ENCODE data around the gene RPL11.
A peak's percentile ranks its signal among the peaks of the same experiment; 100 is the strongest.

The RPL11 gene

GRCh38 chr1:23696335-23696989, 4.9 kb downstream of the RPL11 start:
- peak overlapping the region; percentile 98 for H3K4me3 Mint-ChIP-seq
- H3K27ac Mint-ChIP-seq: peak overlapping the region; percentile 99
- H3K36me3 Mint-ChIP-seq (ENCODE audit: low read depth): peaks cover 99% of the 10 kb centered on the region
- no peak for DNase-seq
- H3K4me1 Mint-ChIP-seq (ENCODE audit: low read depth): peaks cover 75% of the 10 kb centered on the region
- no peaks in the 10 kb centered on the region for H3K9me3 Mint-ChIP-seq
- H3K27me3 Mint-ChIP-seq: no peaks in the 10 kb centered on the region

DNA sequence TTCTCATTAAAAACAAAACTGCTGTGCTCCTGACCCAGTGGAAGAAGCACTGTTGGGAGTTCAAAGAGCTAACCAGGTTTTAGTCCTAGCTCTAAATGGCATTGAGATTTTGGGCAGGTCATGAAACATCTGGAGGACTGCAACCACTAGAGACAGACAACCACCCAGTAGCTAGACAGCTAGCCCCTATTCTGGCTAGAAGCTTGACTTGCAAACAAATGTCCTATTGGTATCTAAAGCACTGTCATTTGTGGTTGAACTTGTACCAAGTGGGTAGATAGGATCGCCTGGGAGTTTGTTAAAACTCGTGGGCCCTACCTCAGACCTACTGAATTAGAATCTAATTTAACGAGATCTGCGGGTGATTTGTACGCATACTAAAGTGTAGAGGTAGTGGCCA, 6.9 kb downstream of the RPL11 start:
- peaks cover 98% of the 10 kb centered on the region for H3K36me3 Mint-ChIP-seq (ENCODE audit: low read depth)
- H3K9me3 Mint-ChIP-seq: no peaks in the 10 kb centered on the region
- H3K4me3 Mint-ChIP-seq: peak overlapping the region; percentile 98
- peaks cover 69% of the 10 kb centered on the region for H3K4me1 Mint-ChIP-seq (ENCODE audit: low read depth)
- no peak for DNase-seq
- H3K27ac Mint-ChIP-seq: peak overlapping the region; percentile 82
- no peaks in the 10 kb centered on the region for H3K27me3 Mint-ChIP-seq

DNA sequence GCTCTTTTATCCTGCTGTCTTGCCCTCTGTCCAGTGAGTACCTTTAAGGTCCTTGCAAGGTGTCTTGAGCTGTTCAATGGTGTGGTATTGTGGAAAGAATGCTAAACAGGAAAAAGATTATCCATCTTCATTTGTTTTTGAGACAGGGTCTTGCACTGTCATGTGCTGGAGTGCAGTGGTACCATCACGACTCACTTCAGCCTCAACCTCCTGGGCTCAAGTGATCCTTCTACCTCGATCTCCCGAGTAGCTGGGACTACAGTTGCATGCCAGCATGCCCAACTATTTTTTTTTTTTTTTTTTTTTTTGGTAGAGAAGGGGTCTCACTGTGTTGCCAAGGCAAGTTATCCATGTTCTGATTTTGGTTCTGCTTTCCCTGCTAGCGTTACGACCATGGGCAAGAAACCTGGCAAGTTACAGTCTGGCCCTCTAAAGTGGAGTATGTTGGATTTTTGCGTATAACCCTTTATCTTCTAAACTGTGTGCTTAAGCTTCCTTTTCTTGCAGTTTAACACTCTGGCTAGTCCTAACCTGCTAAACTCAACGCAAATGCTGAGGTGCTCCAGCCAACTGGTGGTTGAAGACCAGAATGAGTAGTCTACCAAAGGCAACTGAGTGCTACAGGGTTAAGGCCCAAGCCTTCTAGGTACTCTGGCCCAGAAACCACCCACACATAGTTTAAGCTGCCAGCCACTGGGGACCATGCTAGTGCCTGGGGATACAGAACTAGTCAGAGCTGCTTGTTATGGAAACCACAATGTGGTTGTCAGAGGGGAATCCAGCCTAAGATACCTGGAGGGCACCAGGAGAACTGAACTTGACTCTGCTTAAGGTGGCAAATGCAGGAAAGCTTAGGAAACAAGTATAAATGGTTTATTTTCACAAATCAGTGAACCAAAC, 7.9 kb downstream of the RPL11 start:
- Mint-ChIP-seq H3K27ac (peak overlapping the region; percentile 87), H3K27me3 (no peaks in the 10 kb centered on the region), H3K4me3 (no peak overlapping the region), H3K36me3 (ENCODE audit: low read depth) (peaks cover 95% of the 10 kb centered on the region), H3K9me3 (no peaks in the 10 kb centered on the region), H3K4me1 (ENCODE audit: low read depth) (peaks cover 58% of the 10 kb centered on the region)
- DNase-seq: no peak

DNA sequence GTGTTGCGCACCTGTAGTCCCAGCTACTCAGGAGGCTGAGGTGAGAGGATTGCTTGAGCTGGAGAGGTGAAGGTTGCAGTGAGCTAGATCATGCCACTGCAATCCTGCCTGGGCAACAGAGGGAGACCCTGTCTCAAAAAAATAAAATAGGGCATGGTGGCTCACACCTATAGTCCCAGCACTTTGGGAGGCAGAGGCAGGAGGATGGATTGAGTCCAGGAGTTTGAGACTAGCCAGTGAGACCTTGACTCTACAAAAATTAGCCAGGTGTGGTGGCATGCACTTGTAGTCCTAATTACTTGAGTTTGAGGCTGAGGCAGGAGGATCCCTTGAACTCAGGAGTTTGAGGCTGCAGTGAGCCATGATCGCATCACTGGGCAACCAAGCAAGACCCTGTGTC, 9.7 kb downstream of the RPL11 start:
- Mint-ChIP-seq H3K27ac (peak overlapping the region; percentile 22), H3K9me3 (no peaks in the 10 kb centered on the region), H3K4me3 (no peak overlapping the region), H3K36me3 (ENCODE audit: low read depth) (peaks cover 83% of the 10 kb centered on the region), H3K27me3 (no peaks in the 10 kb centered on the region), H3K4me1 (ENCODE audit: low read depth) (peaks cover 41% of the 10 kb centered on the region)
- no peak for DNase-seq

GRCh38 chr1:23701996-23702395, 10.4 kb downstream of the RPL11 start:
- peaks cover 76% of the 10 kb centered on the region for H3K36me3 Mint-ChIP-seq (ENCODE audit: low read depth)
- no peak overlapping the region for H3K27ac Mint-ChIP-seq
- H3K4me3 Mint-ChIP-seq: no peak overlapping the region
- peaks cover 34% of the 10 kb centered on the region for H3K4me1 Mint-ChIP-seq (ENCODE audit: low read depth)
- DNase-seq: no peak
- H3K9me3 Mint-ChIP-seq: no peaks in the 10 kb centered on the region
- no peaks in the 10 kb centered on the region for H3K27me3 Mint-ChIP-seq

DNA sequence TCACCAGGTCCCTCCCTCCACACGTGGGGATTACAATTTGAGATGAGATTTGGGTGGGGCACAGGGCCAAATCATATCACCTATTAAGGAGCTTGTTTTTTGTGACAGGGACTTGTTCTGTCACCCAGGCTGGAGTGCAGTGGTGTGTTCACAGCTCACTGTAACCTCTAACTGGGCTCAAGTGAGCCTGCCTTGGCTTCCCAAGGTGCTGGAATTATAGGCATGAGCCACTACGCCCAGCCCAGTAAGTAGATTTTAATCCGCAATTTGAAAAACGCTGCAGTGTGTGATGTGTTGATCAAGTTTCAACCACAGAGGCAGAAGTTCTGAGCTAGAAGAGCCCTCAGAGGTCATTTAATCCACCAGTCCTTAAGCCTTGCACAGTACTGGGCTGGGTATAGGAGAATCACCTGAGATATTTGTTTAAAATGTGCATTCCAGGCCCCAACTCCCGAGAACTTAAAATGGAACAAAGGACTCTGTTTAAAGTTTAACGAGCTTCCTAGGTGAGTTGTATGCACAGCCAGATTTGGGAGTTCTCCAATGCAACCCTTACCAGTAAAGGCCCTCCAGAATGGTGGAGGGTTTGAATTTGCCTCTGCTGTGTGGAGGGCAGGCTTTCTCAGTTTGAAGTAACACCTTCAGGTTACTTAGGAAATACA, 13.4 kb downstream of the RPL11 start:
- Mint-ChIP-seq H3K27me3 (no peaks in the 10 kb centered on the region), H3K9me3 (no peaks in the 10 kb centered on the region), H3K4me3 (no peak overlapping the region), H3K4me1 (ENCODE audit: low read depth) (peaks cover 14% of the 10 kb centered on the region), H3K36me3 (ENCODE audit: low read depth) (peaks cover 46% of the 10 kb centered on the region), H3K27ac (peak overlapping the region; percentile 48)
- no peak for DNase-seq

DNA sequence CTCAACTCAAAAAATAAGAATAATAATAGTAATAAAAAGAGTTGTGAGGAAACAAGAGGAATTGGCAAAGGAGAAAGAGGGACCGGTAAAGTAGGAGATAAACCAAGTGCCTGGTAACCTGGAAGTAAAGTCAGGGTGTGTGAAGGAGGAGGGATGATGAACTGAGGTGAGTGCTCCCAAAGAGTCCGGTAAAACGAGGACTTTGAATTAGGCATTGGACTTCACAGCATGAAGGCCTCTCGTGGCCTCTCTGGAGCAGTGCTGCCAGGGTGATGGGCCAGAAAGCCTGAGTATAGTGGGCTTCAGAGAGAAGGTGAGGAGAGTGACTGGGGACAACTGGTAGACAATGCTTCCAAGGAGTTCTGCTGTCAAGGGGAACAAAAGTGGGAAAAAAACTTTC, 17.6 kb downstream of the RPL11 start:
- Mint-ChIP-seq H3K4me1 (ENCODE audit: low read depth) (peaks cover 9% of the 10 kb centered on the region), H3K9me3 (no peaks in the 10 kb centered on the region), H3K27ac (peak overlapping the region; percentile 48), H3K4me3 (no peak overlapping the region), H3K36me3 (ENCODE audit: low read depth) (peaks cover 11% of the 10 kb centered on the region), H3K27me3 (no peaks in the 10 kb centered on the region)
- no peak for DNase-seq

- no peaks in the 10 kb centered on the region for H3K9me3 Mint-ChIP-seq
- no peaks in the 10 kb centered on the region for H3K27me3 Mint-ChIP-seq
- DNase-seq: no peak
- peaks cover 2% of the 10 kb centered on the region for H3K36me3 Mint-ChIP-seq (ENCODE audit: low read depth)
- no peak overlapping the region for H3K27ac Mint-ChIP-seq
- H3K4me1 Mint-ChIP-seq (ENCODE audit: low read depth): peaks cover 30% of the 10 kb centered on the region
- no peak overlapping the region for H3K4me3 Mint-ChIP-seq
These were observed 26.9 kb downstream of the RPL11 start for GRCh38 chr1:23718482-23718881.

GRCh38 chr1:23719162-23719820, 27.7 kb downstream of the RPL11 start:
- H3K4me3 Mint-ChIP-seq: no peak overlapping the region
- H3K4me1 Mint-ChIP-seq (ENCODE audit: low read depth): peaks cover 30% of the 10 kb centered on the region
- H3K27ac Mint-ChIP-seq: no peak overlapping the region
- H3K27me3 Mint-ChIP-seq: no peaks in the 10 kb centered on the region
- no peak for DNase-seq
- H3K9me3 Mint-ChIP-seq: no peaks in the 10 kb centered on the region
- peaks cover 2% of the 10 kb centered on the region for H3K36me3 Mint-ChIP-seq (ENCODE audit: low read depth)

- no peak for DNase-seq
- Mint-ChIP-seq H3K4me3 (peak overlapping the region; percentile 30), H3K36me3 (ENCODE audit: low read depth) (peaks cover 2% of the 10 kb centered on the region), H3K9me3 (no peaks in the 10 kb centered on the region), H3K4me1 (ENCODE audit: low read depth) (peaks cover 30% of the 10 kb centered on the region), H3K27ac (peak overlapping the region; percentile 82), H3K27me3 (no peaks in the 10 kb centered on the region)
These were observed 28.8 kb downstream of the RPL11 start for GRCh38 chr1:23720256-23720995.

DNA sequence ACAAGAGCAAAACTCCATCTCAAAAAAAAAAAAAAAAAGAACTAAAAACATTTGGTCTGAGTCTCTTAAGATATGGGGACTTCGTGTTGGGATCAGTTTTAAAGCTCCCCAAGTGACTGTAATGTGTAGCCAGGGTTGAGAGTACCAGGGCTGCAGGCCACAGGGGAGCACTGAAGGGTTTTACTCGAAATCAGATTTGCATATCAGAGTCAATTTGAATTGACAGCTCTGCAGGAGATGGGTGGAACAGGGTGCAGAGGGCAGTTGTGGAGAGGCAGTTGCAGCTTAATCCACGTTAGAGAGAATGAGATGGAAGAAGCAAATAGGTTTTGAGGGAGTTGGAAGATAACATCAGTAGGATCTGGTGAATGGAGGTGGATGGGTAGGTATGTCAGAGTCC, 31.0 kb downstream of the RPL11 start:
- Mint-ChIP-seq H3K36me3 (ENCODE audit: low read depth) (no peaks in the 10 kb centered on the region), H3K27me3 (no peaks in the 10 kb centered on the region), H3K27ac (no peak overlapping the region), H3K4me3 (no peak overlapping the region), H3K9me3 (no peaks in the 10 kb centered on the region), H3K4me1 (ENCODE audit: low read depth) (peaks cover 30% of the 10 kb centered on the region)
- DNase-seq: no peak

DNA sequence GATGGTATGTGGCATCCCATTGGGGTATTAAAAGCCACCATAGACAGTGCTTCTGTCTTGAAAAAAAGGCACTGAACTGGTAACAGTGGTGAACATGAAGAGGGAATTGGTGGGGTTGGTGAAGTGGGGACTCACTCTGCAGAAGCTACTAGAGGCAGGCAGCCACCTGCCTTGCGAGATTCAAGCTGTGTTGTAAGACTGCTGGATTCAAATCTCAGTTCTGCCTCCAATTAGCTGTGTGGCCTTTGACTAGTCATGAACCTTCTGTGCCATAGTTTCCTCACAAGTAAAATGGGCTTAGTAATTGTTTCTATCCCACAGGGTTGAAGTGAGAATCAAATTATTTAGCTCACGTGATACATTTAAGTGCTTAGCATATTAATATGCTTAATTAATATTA, 35.1 kb downstream of the RPL11 start:
- DNase-seq: no peak
- H3K4me1 Mint-ChIP-seq (ENCODE audit: low read depth): peaks cover 10% of the 10 kb centered on the region
- no peak overlapping the region for H3K27ac Mint-ChIP-seq

DNA sequence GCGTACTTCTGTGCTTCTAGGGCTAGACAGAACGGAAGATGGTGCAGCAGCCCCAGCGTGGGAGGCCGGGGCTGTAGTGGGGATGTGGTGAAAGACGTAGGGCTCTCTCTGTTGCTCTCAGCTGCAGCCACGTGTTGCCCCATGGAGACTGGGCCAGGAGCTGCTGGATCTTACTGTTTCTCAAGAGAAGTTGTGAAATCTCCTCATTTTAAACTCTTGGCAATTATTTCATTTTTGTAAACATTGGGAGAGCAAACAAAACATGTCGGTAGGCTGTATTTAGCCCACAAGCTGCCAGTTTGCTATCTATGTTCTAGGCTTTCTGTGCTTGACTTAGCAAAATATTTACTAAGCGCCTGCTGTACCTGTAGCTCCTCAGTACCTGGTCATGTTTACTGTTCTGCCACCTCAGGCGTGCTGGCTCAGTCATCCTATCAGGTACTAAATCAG, 35.8 kb downstream of the RPL11 start:
- peaks cover 13% of the 10 kb centered on the region for H3K4me1 Mint-ChIP-seq (ENCODE audit: low read depth)
- DNase-seq: no peak
- no peaks in the 10 kb centered on the region for H3K9me3 Mint-ChIP-seq
- H3K36me3 Mint-ChIP-seq (ENCODE audit: low read depth): no peaks in the 10 kb centered on the region
- no peak overlapping the region for H3K4me3 Mint-ChIP-seq
- H3K27me3 Mint-ChIP-seq: no peaks in the 10 kb centered on the region
- H3K27ac Mint-ChIP-seq: no peak overlapping the region

More for the DNA sequence above, 35.1 kb downstream of the RPL11 start:
- Mint-ChIP-seq H3K9me3 (no peaks in the 10 kb centered on the region), H3K4me3 (no peak overlapping the region), H3K36me3 (ENCODE audit: low read depth) (no peaks in the 10 kb centered on the region), H3K27me3 (no peaks in the 10 kb centered on the region)
